ENCODE data around the gene KCNJ6. TPM values are rescaled to one million over a fixed set of nuclear protein-coding genes. Genes with fewer than 3 reads are reported as not detected.

The KCNJ6 gene
- total RNA-seq, 1 experiment from 2014 or later, result not detected

GRCh38 chr21:37784591-37785318 is 131.5 kb downstream of the KCNJ6 start:
- Histone ChIP-seq H3K4me1 (ENCODE audit: control insufficient read depth, insufficient read depth, low read length) (no peaks in the 10 kb centered on the region), H3K27me3 (ENCODE audit: control insufficient read depth, insufficient read depth, low read length) (no peaks in the 10 kb centered on the region), H3K36me3 (ENCODE audit: control insufficient read depth, insufficient read depth, low read length) (no peaks in the 10 kb centered on the region), H3K9me3 (ENCODE audit: control insufficient read depth, insufficient read depth, low read depth, low read length) (no peaks in the 10 kb centered on the region), H3K27ac (ENCODE audit: low read length) (no peak overlapping the region), H3K4me3 (ENCODE audit: low read depth in 2 of 2, low read length in 2 of 2) (no peak overlapping the region)
- BruUV-seq (replicated peaks), result no TSS peak
- ChIA-PET CTCF (no interaction called here), POLR2A (no interaction called here)
- no peak for ATAC-seq
- no peak for DNase-seq (ENCODE audit: low read depth, low spot score)
- in situ Hi-C loops (cut with HindIII; ENCODE audit: low pct_unique_long_range_greater_than_20kb, low sequenced_read_pairs) (no loop called here), intact Hi-C loops (cut with micrococcal nuclease; ENCODE audit: unreplicated experiment) (no loop called here)
- no peak for TF ChIP-seq CTCF (IDR thresholded peaks at IDR 0.05)
- TF ChIP-seq POLR2AphosphoS5 (IDR thresholded peaks at IDR 0.05; ENCODE audit: low read depth, low read length), result no peak
- no peak for TF ChIP-seq SIN3A (IDR thresholded peaks at IDR 0.05; ENCODE audit: borderline replicate concordance, insufficient read depth, low read depth, low read length)
- no peak for TF ChIP-seq REST (IDR thresholded peaks at IDR 0.05; ENCODE audit: insufficient read depth in 1 of 2, low read depth in 2 of 2, low read length in 1 of 2)
- no peak for TF ChIP-seq TCF7L2 (IDR thresholded peaks at IDR 0.05; ENCODE audit: low read depth, low read length)

GRCh38 chr21:37783016-37783415 is 133.2 kb downstream of the KCNJ6 start:
- H3K4me3 ChIP-seq (ENCODE audit: low read depth in 2 of 2, low read length in 2 of 2), result no peak overlapping the region
- no peak for ATAC-seq
- H3K27ac ChIP-seq (ENCODE audit: low read length), result no peak overlapping the region
- intact Hi-C loops (cut with micrococcal nuclease; ENCODE audit: unreplicated experiment) (no loop called here), in situ Hi-C loops (cut with HindIII; ENCODE audit: low pct_unique_long_range_greater_than_20kb, low sequenced_read_pairs) (no loop called here)
- ChIA-PET CTCF (no interaction called here), POLR2A (no interaction called here)
- TF ChIP-seq SIN3A (IDR thresholded peaks at IDR 0.05; ENCODE audit: borderline replicate concordance, insufficient read depth, low read depth, low read length) (no peak), REST (IDR thresholded peaks at IDR 0.05; ENCODE audit: insufficient read depth in 1 of 2, low read depth in 2 of 2, low read length in 1 of 2) (no peak), CTCF (IDR thresholded peaks at IDR 0.05) (no peak), TCF7L2 (IDR thresholded peaks at IDR 0.05; ENCODE audit: low read depth, low read length) (no peak), POLR2AphosphoS5 (IDR thresholded peaks at IDR 0.05; ENCODE audit: low read depth, low read length) (no peak)
- H3K9me3 ChIP-seq (ENCODE audit: control insufficient read depth, insufficient read depth, low read depth, low read length), result no peaks in the 10 kb centered on the region
- DNase-seq (ENCODE audit: low read depth, low spot score), result no peak
- no TSS peak for BruUV-seq (replicated peaks)
- no peaks in the 10 kb centered on the region for H3K4me1 ChIP-seq (ENCODE audit: control insufficient read depth, insufficient read depth, low read length)
- H3K36me3 ChIP-seq (ENCODE audit: control insufficient read depth, insufficient read depth, low read length), result no peaks in the 10 kb centered on the region
- no peaks in the 10 kb centered on the region for H3K27me3 ChIP-seq (ENCODE audit: control insufficient read depth, insufficient read depth, low read length)
